Heart left ventricle (tissue), 16 donors: ENCODE measurements around the gene TNKS1BP1. TPM values are rescaled to one million over a fixed set of nuclear protein-coding genes. Genes with fewer than 3 reads are reported as not detected.

Source experiments
- ATAC-seq, 4 donors: fragments of 200-7000 bp; cut with Tn5 transposase; one replicate each; pipeline ENCODE4 v1.9.1; 2020 to 2022; ENCODE audit warnings: moderate library complexity in 4 of 4, mild to moderate bottlenecking in 3 of 4, moderate number of reproducible peaks in 1 of 4
- DNase-seq, 5 donors: peaks; one replicate each; pipeline ENCODE4 v3.0.0-alpha.2; 2020
- H3K27ac ChIP-seq, 12 donors: fragments of 200-600 bp; sonication (generic) in 4 of 12; one replicate each; pipeline versions ENCODE4 v1.5.0 to v1.8.0; 2016 to 2022; ENCODE audit warnings: mild to moderate bottlenecking in 2 of 12
- H3K27me3 ChIP-seq, 9 donors: fragments of 200-600 bp; sonication (generic) in 2 of 9; one replicate each; pipeline versions ENCODE4 v1.5.1 to v1.8.0; 2016 to 2022; ENCODE audit warnings: mild to moderate bottlenecking in 3 of 9
- H3K36me3 ChIP-seq, 9 donors: fragments of 200-600 bp; sonication (generic) in 2 of 9; one replicate each; pipeline versions ENCODE4 v1.5.0 to v1.8.0; 2018 to 2022; ENCODE audit warnings: mild to moderate bottlenecking in 2 of 9
- H3K4me1 ChIP-seq, 12 donors: fragments of 200-600 bp; sonication (generic) in 4 of 12; one replicate each; pipeline versions ENCODE4 v1.5.0 to v1.8.0; 2016 to 2022; ENCODE audit warnings: mild to moderate bottlenecking in 3 of 12
- H3K4me3 ChIP-seq, 12 donors: fragments of 200-600 bp; sonication (generic) in 4 of 12; one replicate each; pipeline versions ENCODE4 v1.5.0 to v1.8.0; 2017 to 2022; ENCODE audit warnings: mild to moderate bottlenecking in 9 of 12, moderate library complexity in 4 of 12
- H3K9me3 ChIP-seq, 12 donors: fragments of 200-600 bp; sonication (generic) in 4 of 12; one replicate each; pipeline versions ENCODE4 v1.5.0 to v1.8.0; 2016 to 2022; ENCODE audit warnings: mild to moderate bottlenecking in 1 of 12
- CTCF ChIP-seq, 12 donors: fragments of 200-600 bp; sonication (generic) in 4 of 12; IDR thresholded peaks; one replicate each; pipeline versions ENCODE4 v1.5.0 to v1.8.0; 2018 to 2022; ENCODE audit warnings: antibody characterized with exemption in 12 of 12, mild to moderate bottlenecking in 5 of 12
- POLR2A ChIP-seq, 2 donors: fragments of 450-650 bp; IDR thresholded peaks; one replicate each; pipeline ENCODE4 v1.6.1; 2017; ENCODE audit warnings: antibody characterized with exemption in 2 of 2, mild to moderate bottlenecking in 2 of 2, moderate library complexity in 2 of 2
- WGBS, 4 donors: extraction: QIAGEN DNeasy Blood & Tissue Kit in 2 of 4; methylation state at CpG; one replicate each; pipeline versions ENCODE4 v1.1.5 to v1.1.7; 2013 to 2018; 5-methylcytosine and 5-hydroxymethylcytosine counted together
- intact Hi-C, 10 donors: fragments of 100-400 bp; cut with DNase I; formaldehyde crosslinking; loops; one replicate each; pipeline versions ENCODE4 v1.11.1 to v1.14.2; 2022
- polyA plus RNA-seq, 2 donors: library from polyadenylated mRNA; stranded (reverse); fragments of 200-250 nt; gene quantifications; one replicate each; pipeline ENCODE4 v1.2.3, GENCODE V29; 2013
- total RNA-seq, 9 donors: library from RNA; depleted of rRNA in 2 of 9; stranded (reverse); fragments of >200 nt in 2 of 9; fragmentation: NEBNext Ultra II Directional in 3 of 9; extraction: Animal tissue kit (Norgen Biotek cat#: 25700) in 3 of 9; gene quantifications; one replicate each; pipeline versions ENCODE4 v1.1.0 to v1.2.4, GENCODE V29; 2016 to 2023
- donor health status: ischemic (EF 13 %, LVEDD 7.1; RV severe dilation, severe dysfunction).
- donor health status: healthy with polysubstance abuse.
- donor health status: DM: no; HTN: yes; CAD: no.
- donor health status: DM: no; HTN: no; CAD: no.
- donor health status: ischemic (EF 25% LVEDD 6.9; RV normal size, moderate dysfunction).
- donor health status: ischemic (EF 25% LVEDD 5.7; RV mildly dilated, moderate dysfunction).
- donor health status: healthy.
- donor health status: DM: yes; HTN: yes; CAD: no.
- donor health status: ischemic (EF 35%, LVEDD 5.7; RV mildly dilated, moderate dysfunction).
- donor health status: nonischemic (EF 11% LVEDD 7.7; RV severe dilation, severe dysfunction).
- donor health status: DM: yes; HTN: yes; CAD: no.
- donor health status: PGD.
- donor health status: ischemic (EF 29% LVEDD 5.4; RV normal size, mild dysfunction).
- donor health status: nonischemic (EF 23%, LVEDD 6.1; RV moderate dilation, normal function).

Gene TNKS1BP1
- total and polyA plus RNA-seq, 11 donors, result 25.3 to 68.3 (median 34.2) TPM

GRCh38 chr11:57312511-57313021, 12.2 kb downstream of the TNKS1BP1 start:
- Histone ChIP-seq H3K27ac (peak overlapping the region in 10 of 12 donors; percentile 33 to 88 (median 82)), H3K4me1 (peaks cover 0 to 85% (median 76%) of the 10 kb centered on the region in 12 donors), H3K27me3 (no peaks in the 10 kb centered on the region), H3K9me3 (no peaks in the 10 kb centered on the region), H3K4me3 (no peak overlapping the region), H3K36me3 (peaks cover 0 to 74% (median 49%) of the 10 kb centered on the region in 9 donors)
- DNase-seq (no peak), ATAC-seq (no peak)
- WGBS, 4 donors, result 90 to 92% (median 90%) methylated on average over 9 to 10 of the region's 10 CpGs
- TF ChIP-seq CTCF (IDR thresholded peaks at IDR 0.05) (no peak), POLR2A (IDR thresholded peaks at IDR 0.05) (no peak)
- intact Hi-C loops, result no loop called here

GRCh38 chr11:57311109-57311936, 13.4 kb downstream of the TNKS1BP1 start:
- 1 to 4% (median 1%) methylated on average over 14 to 31 of the region's 31 CpGs for WGBS, 4 donors
- H3K27ac ChIP-seq, result peak overlapping the region in 11 of 12 donors; percentile 69 to 88 (median 82)
- H3K4me3 ChIP-seq, result peak overlapping the region; percentile 15 to 67 (median 56)
- DNase-seq, result peak; percentile 89 to 96 (median 93)
- H3K27me3 ChIP-seq, result no peaks in the 10 kb centered on the region
- no peak for TF ChIP-seq CTCF (IDR thresholded peaks at IDR 0.05)
- TF ChIP-seq POLR2A (IDR thresholded peaks at IDR 0.05), result peak in 1 of 2 donors; percentile 75
- peaks cover 0 to 82% (median 72%) of the 10 kb centered on the region in 12 donors for H3K4me1 ChIP-seq
- peak; percentile 89 to 96 (median 96) for ATAC-seq
- no peaks in the 10 kb centered on the region for H3K9me3 ChIP-seq
- H3K36me3 ChIP-seq, result peaks cover 0 to 64% (median 37%) of the 10 kb centered on the region in 9 donors
- intact Hi-C loops, result no loop called here

DNA sequence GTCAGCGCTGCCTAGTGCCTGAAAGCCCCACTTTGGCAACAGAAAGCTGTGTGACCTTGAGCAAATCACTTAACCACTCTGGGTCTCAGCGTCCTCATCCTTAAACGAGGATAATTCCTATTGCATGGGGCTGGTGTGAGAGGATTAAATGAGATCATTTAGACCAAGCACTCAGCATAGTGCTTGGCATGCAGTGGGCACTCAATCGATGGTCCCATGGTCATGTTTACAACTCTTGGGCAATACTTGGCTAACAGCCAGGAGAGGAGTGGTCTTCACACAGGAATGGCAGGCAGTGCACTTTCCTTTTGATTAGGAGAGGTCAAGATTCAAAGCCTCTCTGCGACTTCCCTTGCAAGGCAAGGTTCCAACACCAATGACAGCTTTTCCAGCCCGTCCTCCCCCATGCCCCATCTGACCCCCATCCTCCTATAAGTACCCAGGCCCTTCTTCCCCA, 14.1 kb downstream of the TNKS1BP1 start:
- peaks cover 0 to 82% (median 71%) of the 10 kb centered on the region in 12 donors for H3K4me1 ChIP-seq
- no peaks in the 10 kb centered on the region for H3K27me3 ChIP-seq
- peaks cover 0 to 66% (median 36%) of the 10 kb centered on the region in 9 donors for H3K36me3 ChIP-seq
- WGBS, 4 donors, result 35 to 58% (median 48%) methylated on average over 6 of the region's 6 CpGs
- no peaks in the 10 kb centered on the region for H3K9me3 ChIP-seq
- no peak for ATAC-seq
- H3K4me3 ChIP-seq, result peak overlapping the region; percentile 15 to 67 (median 56)
- intact Hi-C loops, result no loop called here
- DNase-seq, result no peak
- H3K27ac ChIP-seq, result peak overlapping the region in 11 of 12 donors; percentile 69 to 88 (median 82)
- TF ChIP-seq POLR2A (IDR thresholded peaks at IDR 0.05), result no peak
- no peak for TF ChIP-seq CTCF (IDR thresholded peaks at IDR 0.05)

DNA sequence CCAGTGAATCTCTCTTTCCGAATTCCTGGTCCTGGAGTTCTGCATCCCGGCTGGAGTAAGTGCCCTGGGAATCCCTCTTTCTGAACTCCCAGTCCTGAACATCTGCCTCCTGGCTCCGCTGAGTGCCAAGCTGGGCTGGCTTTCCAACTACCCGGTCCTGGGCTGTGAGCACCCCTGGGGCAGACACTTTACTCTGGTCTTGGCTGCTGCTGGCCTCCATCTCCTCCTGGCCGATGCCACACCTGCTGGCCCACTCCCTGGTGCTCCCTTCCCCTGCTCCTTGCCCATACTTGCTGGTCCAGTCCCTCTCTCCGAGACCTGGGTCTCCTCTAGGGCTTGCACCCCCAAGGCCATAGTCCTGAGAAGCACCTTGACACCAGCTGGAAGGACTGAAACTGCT, 14.7 kb downstream of the TNKS1BP1 start:
- Histone ChIP-seq H3K27me3 (no peaks in the 10 kb centered on the region), H3K4me3 (peak overlapping the region in 1 of 12 donors; percentile 60), H3K4me1 (peaks cover 0 to 81% (median 69%) of the 10 kb centered on the region in 12 donors), H3K27ac (peak overlapping the region in 7 of 12 donors; percentile 69 to 88 (median 82)), H3K36me3 (peaks cover 0 to 69% (median 36%) of the 10 kb centered on the region in 9 donors), H3K9me3 (no peaks in the 10 kb centered on the region)
- intact Hi-C loops, result no loop called here
- DNase-seq, result no peak
- TF ChIP-seq POLR2A (IDR thresholded peaks at IDR 0.05) (no peak), CTCF (IDR thresholded peaks at IDR 0.05) (no peak)
- no peak for ATAC-seq
- 76 to 89% (median 81%) methylated on average over 4 to 6 of the region's 6 CpGs for WGBS, 4 donors
